ENCODE results near the gene BCLAF1.

BCLAF1 gene, protein sequence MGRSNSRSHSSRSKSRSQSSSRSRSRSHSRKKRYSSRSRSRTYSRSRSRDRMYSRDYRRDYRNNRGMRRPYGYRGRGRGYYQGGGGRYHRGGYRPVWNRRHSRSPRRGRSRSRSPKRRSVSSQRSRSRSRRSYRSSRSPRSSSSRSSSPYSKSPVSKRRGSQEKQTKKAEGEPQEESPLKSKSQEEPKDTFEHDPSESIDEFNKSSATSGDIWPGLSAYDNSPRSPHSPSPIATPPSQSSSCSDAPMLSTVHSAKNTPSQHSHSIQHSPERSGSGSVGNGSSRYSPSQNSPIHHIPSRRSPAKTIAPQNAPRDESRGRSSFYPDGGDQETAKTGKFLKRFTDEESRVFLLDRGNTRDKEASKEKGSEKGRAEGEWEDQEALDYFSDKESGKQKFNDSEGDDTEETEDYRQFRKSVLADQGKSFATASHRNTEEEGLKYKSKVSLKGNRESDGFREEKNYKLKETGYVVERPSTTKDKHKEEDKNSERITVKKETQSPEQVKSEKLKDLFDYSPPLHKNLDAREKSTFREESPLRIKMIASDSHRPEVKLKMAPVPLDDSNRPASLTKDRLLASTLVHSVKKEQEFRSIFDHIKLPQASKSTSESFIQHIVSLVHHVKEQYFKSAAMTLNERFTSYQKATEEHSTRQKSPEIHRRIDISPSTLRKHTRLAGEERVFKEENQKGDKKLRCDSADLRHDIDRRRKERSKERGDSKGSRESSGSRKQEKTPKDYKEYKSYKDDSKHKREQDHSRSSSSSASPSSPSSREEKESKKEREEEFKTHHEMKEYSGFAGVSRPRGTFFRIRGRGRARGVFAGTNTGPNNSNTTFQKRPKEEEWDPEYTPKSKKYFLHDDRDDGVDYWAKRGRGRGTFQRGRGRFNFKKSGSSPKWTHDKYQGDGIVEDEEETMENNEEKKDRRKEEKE

DNA sequence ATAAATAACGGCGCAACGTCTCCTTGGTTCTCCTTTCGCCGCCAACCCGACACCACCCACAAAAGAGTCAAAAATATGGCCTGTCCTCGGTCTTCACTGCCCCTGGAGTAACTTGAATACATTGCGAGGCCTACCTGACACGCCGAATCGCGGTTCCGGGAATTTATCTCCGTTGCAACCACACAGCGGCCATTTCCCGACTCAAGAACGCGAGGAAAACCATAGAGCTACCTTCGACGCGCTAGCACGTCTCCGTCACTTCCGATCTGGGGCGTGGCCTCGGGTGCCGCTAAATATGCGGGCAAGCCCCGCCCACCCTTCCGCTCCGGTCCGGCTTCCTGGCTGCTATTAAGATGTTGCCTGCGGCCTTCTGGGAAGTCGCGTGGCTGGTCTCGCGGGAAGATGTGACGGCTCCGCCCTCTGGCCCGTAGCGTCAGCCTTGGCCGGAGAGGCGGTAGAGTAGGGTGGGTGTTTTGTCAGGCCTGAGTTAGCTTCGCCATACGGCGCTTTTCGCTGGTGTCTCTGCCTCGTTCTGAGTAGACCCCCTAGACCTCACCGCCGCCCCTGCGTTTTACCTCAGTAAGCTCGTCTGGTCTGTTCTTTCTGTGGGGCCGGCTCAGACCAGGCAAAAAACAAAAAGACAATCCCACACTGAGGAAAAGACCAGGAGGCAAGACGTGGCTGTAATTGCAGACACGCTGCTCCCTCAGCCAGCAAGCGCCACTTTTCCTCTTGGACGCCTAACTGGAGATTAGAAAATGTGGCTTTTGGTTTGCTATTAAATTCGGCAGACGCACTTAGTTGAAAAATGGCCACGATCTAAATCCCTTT, at the start of gene BCLAF1:
TSS of gene BCLAF1 (minus strand) at position 268 of the 831 bp plus-strand sequence. CDS start 9,980 bp downstream, outside the sequence.
- no peak within 1 kb of the TSS for H3K4me3 ChIP-seq (IDR thresholded peaks at IDR 0.05; ENCODE audit: insufficient read depth, low read depth, low read length)
- no peaks in the 10 kb centered on the region for H3K27me3 ChIP-seq (ENCODE audit: insufficient read depth, low read depth)
- no peaks in the 10 kb centered on the region for H3K36me3 ChIP-seq (ENCODE audit: insufficient read depth)
- H3K4me2 ChIP-seq = peak within 1 kb of the TSS; percentile 89
- H4K20me1 ChIP-seq (ENCODE audit: insufficient read depth) = peaks cover 43% of the 10 kb centered on the region
- H3K79me2 ChIP-seq (ENCODE audit: insufficient read depth, low read depth) = peaks cover 43% of the 10 kb centered on the region
- H2AFZ ChIP-seq (ENCODE audit: low read depth) = peak within 1 kb of the TSS; percentile 67
- H3K27ac ChIP-seq = peak within 1 kb of the TSS; percentile 98
- TF ChIP-seq, protein P1, sequence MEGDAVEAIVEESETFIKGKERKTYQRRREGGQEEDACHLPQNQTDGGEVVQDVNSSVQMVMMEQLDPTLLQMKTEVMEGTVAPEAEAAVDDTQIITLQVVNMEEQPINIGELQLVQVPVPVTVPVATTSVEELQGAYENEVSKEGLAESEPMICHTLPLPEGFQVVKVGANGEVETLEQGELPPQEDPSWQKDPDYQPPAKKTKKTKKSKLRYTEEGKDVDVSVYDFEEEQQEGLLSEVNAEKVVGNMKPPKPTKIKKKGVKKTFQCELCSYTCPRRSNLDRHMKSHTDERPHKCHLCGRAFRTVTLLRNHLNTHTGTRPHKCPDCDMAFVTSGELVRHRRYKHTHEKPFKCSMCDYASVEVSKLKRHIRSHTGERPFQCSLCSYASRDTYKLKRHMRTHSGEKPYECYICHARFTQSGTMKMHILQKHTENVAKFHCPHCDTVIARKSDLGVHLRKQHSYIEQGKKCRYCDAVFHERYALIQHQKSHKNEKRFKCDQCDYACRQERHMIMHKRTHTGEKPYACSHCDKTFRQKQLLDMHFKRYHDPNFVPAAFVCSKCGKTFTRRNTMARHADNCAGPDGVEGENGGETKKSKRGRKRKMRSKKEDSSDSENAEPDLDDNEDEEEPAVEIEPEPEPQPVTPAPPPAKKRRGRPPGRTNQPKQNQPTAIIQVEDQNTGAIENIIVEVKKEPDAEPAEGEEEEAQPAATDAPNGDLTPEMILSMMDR (conservative IDR thresholded peaks at IDR 0.05; ENCODE audit: low read depth, low read length) = no peak
- H3K9ac ChIP-seq = peak within 1 kb of the TSS; percentile 98
- peaks cover 45% of the 10 kb centered on the region for H3K4me1 ChIP-seq (ENCODE audit: low read depth, poor library complexity, severe bottlenecking)

DNA sequence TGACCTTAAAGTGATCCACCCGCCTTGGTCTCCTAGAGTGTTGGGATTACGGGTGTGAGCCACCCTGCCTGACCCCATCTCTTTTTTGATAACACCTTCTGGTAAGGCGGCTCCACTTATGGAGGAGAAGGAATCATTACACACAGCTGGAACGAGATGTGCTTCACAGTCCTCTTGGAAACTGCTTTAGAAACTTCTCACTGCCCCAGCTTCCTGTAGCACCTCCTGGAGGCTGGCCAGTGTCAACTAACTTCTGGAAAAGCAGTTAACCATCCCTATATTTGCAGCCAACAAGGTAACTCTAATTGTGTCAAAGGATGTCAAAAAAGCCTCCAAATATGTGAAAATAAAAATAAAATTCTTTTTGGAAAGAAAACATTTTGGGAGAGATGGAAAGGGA, 48.8 kb upstream of the BCLAF1 start:
- H3K27me3 ChIP-seq (ENCODE audit: insufficient read depth, low read depth) = no peaks in the 10 kb centered on the region
- no peaks in the 10 kb centered on the region for H3K4me1 ChIP-seq (ENCODE audit: low read depth, poor library complexity, severe bottlenecking)
- no peaks in the 10 kb centered on the region for H3K36me3 ChIP-seq (ENCODE audit: insufficient read depth)
- no peak overlapping the region for H3K9ac ChIP-seq
- no peak overlapping the region for H3K4me2 ChIP-seq
- no peak overlapping the region for H2AFZ ChIP-seq (ENCODE audit: low read depth)
- no peaks in the 10 kb centered on the region for H4K20me1 ChIP-seq (ENCODE audit: insufficient read depth)
- TF ChIP-seq, protein P1 (conservative IDR thresholded peaks at IDR 0.05; ENCODE audit: low read depth, low read length) = no peak
- no peak overlapping the region for H3K4me3 ChIP-seq (IDR thresholded peaks at IDR 0.05; ENCODE audit: insufficient read depth, low read depth, low read length)
- H3K79me2 ChIP-seq (ENCODE audit: insufficient read depth, low read depth) = no peaks in the 10 kb centered on the region
- H3K27ac ChIP-seq = no peak overlapping the region

DNA sequence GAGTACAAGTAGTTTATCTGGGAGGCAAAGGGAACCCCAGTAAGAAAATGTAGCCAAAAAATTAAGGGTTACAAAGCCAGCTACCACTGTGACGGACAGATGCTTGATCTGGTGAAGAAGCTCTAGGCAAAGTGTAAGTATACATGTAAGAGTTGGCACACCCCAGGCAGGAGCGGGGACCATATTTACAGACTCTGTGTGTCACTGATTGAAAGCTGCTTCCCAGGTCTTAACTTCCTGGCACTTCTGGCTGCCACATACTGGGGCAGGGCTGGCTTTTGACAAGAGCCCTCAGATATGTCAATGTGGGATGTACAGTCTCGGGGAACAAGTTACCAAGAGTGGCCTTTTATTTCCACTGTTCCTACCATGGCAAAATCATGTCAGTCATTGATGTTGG, 48.0 kb upstream of the BCLAF1 start:
- Histone ChIP-seq H3K79me2 (ENCODE audit: insufficient read depth, low read depth) (no peaks in the 10 kb centered on the region), H3K27ac (no peak overlapping the region), H3K4me1 (ENCODE audit: low read depth, poor library complexity, severe bottlenecking) (no peaks in the 10 kb centered on the region), H3K4me3 (IDR thresholded peaks at IDR 0.05; ENCODE audit: insufficient read depth, low read depth, low read length) (no peak overlapping the region), H2AFZ (ENCODE audit: low read depth) (no peak overlapping the region), H3K36me3 (ENCODE audit: insufficient read depth) (no peaks in the 10 kb centered on the region), H4K20me1 (ENCODE audit: insufficient read depth) (no peaks in the 10 kb centered on the region), H3K4me2 (no peak overlapping the region), H3K9ac (no peak overlapping the region), H3K27me3 (ENCODE audit: insufficient read depth, low read depth) (no peaks in the 10 kb centered on the region)
- TF ChIP-seq, protein P1 (conservative IDR thresholded peaks at IDR 0.05; ENCODE audit: low read depth, low read length) = no peak

DNA sequence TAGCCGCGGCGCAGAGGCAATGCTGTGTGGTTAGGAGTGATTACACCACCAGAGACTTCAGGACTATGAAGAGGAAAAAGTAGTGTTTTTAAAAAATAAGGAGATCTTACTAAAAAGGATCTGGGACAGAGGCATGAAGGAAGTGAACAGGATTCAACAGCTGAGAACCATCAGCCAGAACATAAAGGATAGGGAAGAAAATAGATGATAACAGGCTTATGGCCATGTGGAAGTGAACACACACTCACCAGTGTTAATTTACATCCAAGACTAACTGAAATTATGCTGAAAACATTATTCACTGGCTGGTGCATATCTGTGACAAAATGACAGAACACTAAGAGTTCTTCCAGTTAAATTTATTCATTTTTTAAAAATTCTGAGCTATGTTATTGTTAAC, 47.5 kb upstream of the BCLAF1 start:
- H3K4me2 ChIP-seq = no peak overlapping the region
- H3K36me3 ChIP-seq (ENCODE audit: insufficient read depth) = no peaks in the 10 kb centered on the region
- H3K4me3 ChIP-seq (IDR thresholded peaks at IDR 0.05; ENCODE audit: insufficient read depth, low read depth, low read length) = no peak overlapping the region
- no peaks in the 10 kb centered on the region for H3K4me1 ChIP-seq (ENCODE audit: low read depth, poor library complexity, severe bottlenecking)
- no peaks in the 10 kb centered on the region for H4K20me1 ChIP-seq (ENCODE audit: insufficient read depth)
- H3K79me2 ChIP-seq (ENCODE audit: insufficient read depth, low read depth) = no peaks in the 10 kb centered on the region
- TF ChIP-seq, protein P1 (conservative IDR thresholded peaks at IDR 0.05; ENCODE audit: low read depth, low read length) = no peak
- H3K9ac ChIP-seq = no peak overlapping the region
- no peaks in the 10 kb centered on the region for H3K27me3 ChIP-seq (ENCODE audit: insufficient read depth, low read depth)
- no peak overlapping the region for H3K27ac ChIP-seq
- H2AFZ ChIP-seq (ENCODE audit: low read depth) = no peak overlapping the region
